ENCODE results near the gene RSPRY1. TPM values are rescaled to one million over a fixed set of nuclear protein-coding genes. Genes with fewer than 3 reads are reported as not detected.
A peak's percentile ranks its signal among the peaks of the same experiment; 100 is the strongest.

Gene RSPRY1
- total RNA-seq, 6 experiments from 2014 or later: 18.0 to 26.1 (median 22.9) TPM

DNA sequence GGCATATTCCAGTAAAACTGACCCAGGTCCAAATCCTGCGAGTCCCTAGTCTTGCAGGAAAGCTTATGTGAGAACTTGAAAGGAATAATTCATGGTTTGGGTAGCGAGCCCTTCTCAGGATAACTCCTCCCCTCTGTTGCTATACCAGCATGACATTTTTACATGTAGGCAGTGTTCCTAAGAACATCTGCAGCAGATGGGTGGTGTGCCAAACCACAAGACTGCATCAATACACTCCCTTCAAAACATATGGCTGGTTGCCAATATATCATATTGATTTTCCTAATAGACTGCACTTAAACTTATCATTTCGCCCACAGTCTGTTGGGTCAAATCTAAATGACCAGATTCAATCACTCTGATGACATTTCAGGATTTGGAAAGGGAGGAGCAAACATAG lies 20.2 kb upstream of the RSPRY1 start:
- H3K9me3 ChIP-seq: no peaks in the 10 kb centered on the region
- H3K4me1 ChIP-seq: peaks cover 0 to 17% (median 5%) of the 10 kb centered on the region in 4 donors
- TF ChIP-seq, protein P1, sequence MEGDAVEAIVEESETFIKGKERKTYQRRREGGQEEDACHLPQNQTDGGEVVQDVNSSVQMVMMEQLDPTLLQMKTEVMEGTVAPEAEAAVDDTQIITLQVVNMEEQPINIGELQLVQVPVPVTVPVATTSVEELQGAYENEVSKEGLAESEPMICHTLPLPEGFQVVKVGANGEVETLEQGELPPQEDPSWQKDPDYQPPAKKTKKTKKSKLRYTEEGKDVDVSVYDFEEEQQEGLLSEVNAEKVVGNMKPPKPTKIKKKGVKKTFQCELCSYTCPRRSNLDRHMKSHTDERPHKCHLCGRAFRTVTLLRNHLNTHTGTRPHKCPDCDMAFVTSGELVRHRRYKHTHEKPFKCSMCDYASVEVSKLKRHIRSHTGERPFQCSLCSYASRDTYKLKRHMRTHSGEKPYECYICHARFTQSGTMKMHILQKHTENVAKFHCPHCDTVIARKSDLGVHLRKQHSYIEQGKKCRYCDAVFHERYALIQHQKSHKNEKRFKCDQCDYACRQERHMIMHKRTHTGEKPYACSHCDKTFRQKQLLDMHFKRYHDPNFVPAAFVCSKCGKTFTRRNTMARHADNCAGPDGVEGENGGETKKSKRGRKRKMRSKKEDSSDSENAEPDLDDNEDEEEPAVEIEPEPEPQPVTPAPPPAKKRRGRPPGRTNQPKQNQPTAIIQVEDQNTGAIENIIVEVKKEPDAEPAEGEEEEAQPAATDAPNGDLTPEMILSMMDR (IDR thresholded peaks at IDR 0.05): no peak
- no peak for TF ChIP-seq POLR2A (IDR thresholded peaks at IDR 0.05)
- ATAC-seq (peak; percentile 26 to 67 (median 54)), DNase-seq (no peak)
- intact Hi-C loops (cut with DNase I): loop anchor here in 1 of 2 donors (10.0 kb wide), 1 partner anchor 81 kb away; no protein-coding TSS in a partner anchor
- peaks cover 0 to 42% (median 7%) of the 10 kb centered on the region in 4 donors for H3K36me3 ChIP-seq
- no peaks in the 10 kb centered on the region for H3K27me3 ChIP-seq
- WGBS (ENCODE audit: insufficient coverage, low coverage, low lambda C conversion rate, missing lambda C conversion rate): 31% methylated on average over 3 of the region's 3 CpGs
- no peak overlapping the region for H3K4me3 ChIP-seq
- no peak overlapping the region for H3K27ac ChIP-seq

GRCh38 chr16:57166451-57166850 lies 19.7 kb upstream of the RSPRY1 start:
- peaks cover 0 to 17% (median 5%) of the 10 kb centered on the region in 4 donors for H3K4me1 ChIP-seq
- H3K27ac ChIP-seq: no peak overlapping the region
- DNase-seq (no peak), ATAC-seq (peak; percentile 37 to 56 (median 38))
- H3K36me3 ChIP-seq: peaks cover 0 to 45% (median 7%) of the 10 kb centered on the region in 4 donors
- intact Hi-C loops (cut with DNase I): loop anchor here in 1 of 2 donors (10.0 kb wide), 1 partner anchor 82 kb away; no protein-coding TSS in a partner anchor
- no peaks in the 10 kb centered on the region for H3K27me3 ChIP-seq
- no peak for TF ChIP-seq POLR2A (IDR thresholded peaks at IDR 0.05)
- TF ChIP-seq, protein P1 (IDR thresholded peaks at IDR 0.05): no peak
- no peaks in the 10 kb centered on the region for H3K9me3 ChIP-seq
- H3K4me3 ChIP-seq: no peak overlapping the region

DNA sequence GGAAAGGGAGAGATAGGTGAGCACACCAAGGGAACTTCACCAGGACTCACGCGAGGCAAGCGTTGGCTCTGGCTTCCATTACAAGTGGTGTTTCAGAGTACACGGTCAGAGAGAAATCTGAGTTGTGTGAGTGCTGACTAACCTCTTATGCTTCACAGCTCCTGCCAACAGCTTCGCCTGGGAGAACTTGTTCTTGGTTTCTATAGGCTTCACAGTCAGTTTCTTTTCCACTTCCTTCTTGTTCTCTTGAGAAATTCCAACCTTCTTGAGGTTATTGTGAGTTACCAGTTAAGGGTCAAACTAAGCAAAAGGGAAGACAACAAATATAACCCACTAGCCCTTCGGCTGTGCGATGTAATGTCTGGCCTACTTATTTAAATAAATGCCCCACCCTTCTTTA lies 19.2 kb upstream of the RSPRY1 start:
- Histone ChIP-seq H3K4me3 (no peak overlapping the region), H3K4me1 (peaks cover 0 to 17% (median 5%) of the 10 kb centered on the region in 4 donors), H3K27me3 (no peaks in the 10 kb centered on the region), H3K27ac (no peak overlapping the region), H3K36me3 (peaks cover 0 to 46% (median 8%) of the 10 kb centered on the region in 4 donors), H3K9me3 (no peaks in the 10 kb centered on the region)
- DNase-seq: no peak
- intact Hi-C loops (cut with DNase I): loop anchor here in 1 of 2 donors (10.0 kb wide), 1 partner anchor 82 kb away; no protein-coding TSS in a partner anchor
- WGBS (ENCODE audit: insufficient coverage, low coverage, low lambda C conversion rate, missing lambda C conversion rate): 50% methylated on average over 7 of the region's 7 CpGs
- no peak for TF ChIP-seq POLR2A (IDR thresholded peaks at IDR 0.05)
- TF ChIP-seq, protein P1 (IDR thresholded peaks at IDR 0.05): no peak
- peak; percentile 51 to 68 (median 62) for ATAC-seq

- ATAC-seq: no peak
- peaks cover 0 to 43% (median 9%) of the 10 kb centered on the region in 4 donors for H3K36me3 ChIP-seq
- DNase-seq: no peak
- 49% methylated on average over 3 of the region's 3 CpGs for WGBS (ENCODE audit: insufficient coverage, low coverage, low lambda C conversion rate, missing lambda C conversion rate)
- no peak overlapping the region for H3K27ac ChIP-seq
- H3K27me3 ChIP-seq: no peaks in the 10 kb centered on the region
- H3K4me3 ChIP-seq: no peak overlapping the region
- peaks cover 0 to 17% (median 5%) of the 10 kb centered on the region in 4 donors for H3K4me1 ChIP-seq
- intact Hi-C loops (cut with DNase I): loop anchor here in 1 of 2 donors (10.0 kb wide), 1 partner anchor 83 kb away; no protein-coding TSS in a partner anchor
- TF ChIP-seq, protein P1 (IDR thresholded peaks at IDR 0.05): no peak
- TF ChIP-seq POLR2A (IDR thresholded peaks at IDR 0.05): no peak
- H3K9me3 ChIP-seq: no peaks in the 10 kb centered on the region
These were observed 18.6 kb upstream of the RSPRY1 start for GRCh38 chr16:57167538-57167937.

All from right lobe of liver (tissue), 6 donors.